GM12872 (cell line): ENCODE measurements around the gene PTPRD.

Experiments used
- CTCF ChIP-seq: IDR thresholded peaks from 3 replicates; pipeline ENCODE4 v1.5.1; 2011; ENCODE audit warnings: low read depth, mild to moderate bottlenecking, low read length, moderate library complexity; ENCODE audit not compliant: insufficient read depth

PTPRD gene

GRCh38 chr9:9412241-9412640 is 1200.6 kb downstream of the PTPRD start:
- TF ChIP-seq CTCF, result no peak

- no peak for TF ChIP-seq CTCF
Observed at GRCh38 chr9:9410736-9411135, 1202.1 kb downstream of the PTPRD start.

- TF ChIP-seq CTCF, result no peak
Observed at GRCh38 chr9:9399982-9400381, 1212.8 kb downstream of the PTPRD start.

GRCh38 chr9:9396518-9396917 is 1216.3 kb downstream of the PTPRD start:
- no peak for TF ChIP-seq CTCF

- TF ChIP-seq CTCF, result no peak
Observed at GRCh38 chr9:9395539-9395938, 1217.3 kb downstream of the PTPRD start.

GRCh38 chr9:9392755-9393154 is 1220.0 kb downstream of the PTPRD start:
- no peak for TF ChIP-seq CTCF

GRCh38 chr9:9389904-9390303 is 1222.9 kb downstream of the PTPRD start:
- no peak for TF ChIP-seq CTCF
